Measurements from ENCODE around the gene SLC34A3. TPM values are rescaled to one million over a fixed set of nuclear protein-coding genes. Genes with fewer than 3 reads are reported as not detected.

SLC34A3 gene
- total and polyA plus RNA-seq, 2 of the 8 experiments (the other 6 are each of a cell fraction or from before 2014, with no cell fraction given) = 0.08 TPM; not detected in 1

DNA sequence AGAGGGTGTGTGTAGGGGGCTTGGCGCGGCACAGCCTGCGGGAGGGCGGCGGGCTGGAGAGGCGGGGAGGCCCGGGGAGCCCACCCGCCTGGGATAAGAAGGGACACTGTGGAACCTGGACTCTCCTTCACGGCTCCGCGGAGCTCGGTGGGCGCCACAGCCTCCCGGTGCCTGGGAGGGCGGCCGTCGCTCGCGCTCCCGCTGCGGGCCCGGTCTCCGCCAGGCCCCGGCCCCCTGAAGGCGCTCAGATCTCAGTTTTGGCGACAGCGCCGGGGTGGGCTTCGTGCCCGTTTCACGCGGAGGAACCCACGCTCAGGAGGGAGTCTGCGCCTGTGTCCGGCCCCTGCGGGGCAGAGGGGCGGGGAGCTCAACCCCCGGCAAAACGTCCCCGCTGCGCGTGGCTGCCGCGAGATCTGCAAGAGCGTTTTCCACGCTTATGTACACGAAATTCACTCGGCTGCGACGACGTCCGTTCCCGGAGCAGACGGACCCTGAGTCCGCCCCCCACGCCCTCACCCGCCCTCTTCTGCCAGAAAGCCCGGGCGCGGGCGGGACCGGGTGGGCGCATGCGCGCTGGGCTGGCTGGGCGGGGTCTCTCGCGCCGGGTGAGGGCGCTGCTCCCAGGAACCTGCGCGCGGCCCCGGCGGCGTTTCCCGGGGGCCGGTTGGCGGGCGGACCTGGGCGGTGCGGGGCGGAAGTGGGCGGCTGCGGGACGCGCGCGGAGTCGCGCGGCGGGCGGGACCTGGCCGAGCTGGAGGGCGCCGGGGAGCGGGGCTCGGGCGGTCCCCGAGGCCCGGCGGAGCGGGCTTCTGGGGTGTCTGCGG is 24.1 kb downstream of the SLC34A3 start, which contains the start of gene NELFB (continued):
- TF ChIP-seq EZH2 (IDR thresholded peaks at IDR 0.05; ENCODE audit: low read depth, low read length, severe bottlenecking) (no peak), ZNF274 (IDR thresholded peaks at IDR 0.05; ENCODE audit: borderline replicate concordance, extremely low read depth, low read length) (no peak), CBX8 (IDR thresholded peaks at IDR 0.05; ENCODE audit: borderline replicate concordance, low read depth, low read length) (no peak), TBP (IDR thresholded peaks at IDR 0.05; ENCODE audit: low read depth, low read length) (peak; percentile 38; the same call in 1 of the 2 replicates)

All from H1 (cell line).